IPS-18c (cell line): ENCODE data around the gene CTNNA3.

Experiments used
- H3K4me3 ChIP-seq: 2 replicates; pipeline ENCODE4 v1.7.0; 2013; ENCODE audit warnings: low read depth, mild to moderate bottlenecking, low read length, moderate library complexity; ENCODE audit not compliant: insufficient read depth
- H3K9me3 ChIP-seq: one replicate; pipeline ENCODE4 v1.6.1; 2013; ENCODE audit warnings: mild to moderate bottlenecking, low read length, moderate library complexity; ENCODE audit not compliant: control insufficient read depth, insufficient read depth

CTNNA3 gene

GRCh38 chr10:66882271-66882670, 813.7 kb downstream of the CTNNA3 start:
- Histone ChIP-seq H3K4me3 (no peak overlapping the region), H3K9me3 (no peaks in the 10 kb centered on the region)

- no peak overlapping the region for H3K4me3 ChIP-seq
- no peaks in the 10 kb centered on the region for H3K9me3 ChIP-seq
Measured at GRCh38 chr10:66881814-66882213, 814.2 kb downstream of the CTNNA3 start.

DNA sequence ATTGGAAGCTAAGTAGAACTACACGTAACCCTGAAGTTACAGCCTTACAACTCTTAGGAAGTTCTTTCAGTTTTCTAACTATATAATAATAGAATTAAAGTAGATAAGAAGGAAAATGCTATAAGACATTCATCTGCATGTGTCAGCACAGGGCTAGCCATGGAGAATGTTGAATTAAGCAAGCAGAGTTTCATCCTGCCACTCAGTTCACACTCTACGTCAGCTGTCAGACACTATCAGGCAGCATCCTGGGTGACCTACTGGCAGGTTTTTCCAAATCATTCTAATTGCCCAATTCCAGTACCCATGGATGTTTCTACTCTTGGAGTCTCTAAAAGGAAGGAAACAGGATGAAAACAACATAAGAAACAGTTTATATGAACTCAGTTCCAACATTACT, 815.2 kb downstream of the CTNNA3 start:
- no peaks in the 10 kb centered on the region for H3K9me3 ChIP-seq
- H3K4me3 ChIP-seq, result no peak overlapping the region

- no peak overlapping the region for H3K4me3 ChIP-seq
Measured at GRCh38 chr10:66880292-66880691, 815.7 kb downstream of the CTNNA3 start.

DNA sequence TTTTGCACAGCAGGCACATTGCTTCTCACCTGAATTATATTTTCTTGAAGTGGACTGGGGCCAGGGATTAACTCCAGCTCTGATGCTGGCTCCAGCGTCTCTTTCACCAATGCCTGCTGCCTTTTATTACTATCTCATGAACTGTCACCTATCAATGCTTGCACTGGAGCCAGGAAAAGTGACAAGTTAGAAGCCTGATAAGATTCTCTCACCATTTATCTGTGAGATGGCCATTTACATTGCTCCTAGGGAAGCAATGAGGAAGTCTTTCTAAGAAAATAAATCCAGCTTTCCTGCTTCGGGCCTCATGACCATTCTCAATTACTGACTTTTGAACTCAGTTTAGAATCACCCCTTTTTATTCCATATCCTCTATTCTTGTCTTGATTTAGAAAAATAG, 818.6 kb downstream of the CTNNA3 start:
- Histone ChIP-seq H3K9me3 (no peaks in the 10 kb centered on the region), H3K4me3 (no peak overlapping the region)

More at GRCh38 chr10:66880292-66880691, 815.7 kb downstream of the CTNNA3 start:
- no peaks in the 10 kb centered on the region for H3K9me3 ChIP-seq

- Histone ChIP-seq H3K9me3 (no peaks in the 10 kb centered on the region), H3K4me3 (no peak overlapping the region)
Measured at GRCh38 chr10:66869635-66870034, 826.4 kb downstream of the CTNNA3 start.

DNA sequence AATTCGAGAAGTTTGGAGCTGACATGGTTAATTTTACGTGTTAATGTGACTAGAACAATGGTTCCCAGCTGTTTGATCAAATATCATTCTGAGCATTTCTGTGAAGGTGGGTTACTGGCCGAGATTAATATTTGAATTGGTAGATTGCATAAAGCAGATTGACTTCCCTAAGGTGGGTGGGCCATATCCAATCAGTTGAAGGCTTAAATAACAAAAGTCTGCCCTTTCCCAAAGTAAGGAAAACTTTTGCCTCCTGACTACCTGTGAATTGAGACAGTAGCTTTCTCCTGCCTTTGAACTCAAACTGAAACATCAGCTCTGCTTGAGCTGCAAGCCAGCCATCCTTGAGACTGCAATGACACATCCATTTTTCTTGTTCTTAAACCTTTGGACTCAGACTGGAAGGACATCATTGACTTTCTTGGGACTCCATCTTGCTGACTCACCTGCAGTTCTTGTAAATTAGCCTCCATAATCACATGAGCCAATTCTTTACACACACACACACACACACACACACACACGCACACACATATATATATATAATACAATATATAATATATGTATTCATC, 833.2 kb downstream of the CTNNA3 start:
- H3K9me3 ChIP-seq, result no peaks in the 10 kb centered on the region
- no peak overlapping the region for H3K4me3 ChIP-seq

DNA sequence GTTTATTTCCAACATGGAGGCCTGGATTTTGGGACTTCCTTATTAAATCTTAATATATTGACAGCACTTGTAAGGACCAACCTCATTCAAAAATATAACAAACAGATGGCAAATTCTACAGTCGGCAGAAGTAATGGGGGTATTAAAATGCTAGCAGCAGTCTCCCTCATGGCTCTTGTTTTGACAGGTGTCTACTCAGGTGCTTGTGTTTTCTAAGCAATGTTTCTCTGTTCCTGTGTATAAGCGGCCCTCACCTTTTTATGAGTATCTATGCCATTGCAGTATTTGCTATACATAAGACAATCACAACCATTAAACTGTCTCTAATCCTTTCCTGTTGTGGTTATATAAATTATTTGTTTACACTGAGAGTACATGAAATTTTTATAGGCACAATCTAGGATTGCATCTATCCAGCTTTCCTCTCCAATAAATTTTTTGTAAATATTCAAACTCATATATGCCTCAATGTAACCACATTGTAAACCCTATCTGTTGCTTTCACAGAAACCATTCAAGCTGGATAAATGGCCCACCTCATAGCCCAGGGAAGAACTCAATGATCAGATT, 835.5 kb downstream of the CTNNA3 start:
- no peaks in the 10 kb centered on the region for H3K9me3 ChIP-seq

GRCh38 chr10:66852811-66853210, 843.2 kb downstream of the CTNNA3 start:
- Histone ChIP-seq H3K9me3 (no peaks in the 10 kb centered on the region), H3K4me3 (no peak overlapping the region)

More for the DNA sequence above, 835.5 kb downstream of the CTNNA3 start:
- H3K4me3 ChIP-seq, result no peak overlapping the region

GRCh38 chr10:66848856-66849255, 847.1 kb downstream of the CTNNA3 start:
- Histone ChIP-seq H3K9me3 (no peaks in the 10 kb centered on the region), H3K4me3 (no peak overlapping the region)

DNA sequence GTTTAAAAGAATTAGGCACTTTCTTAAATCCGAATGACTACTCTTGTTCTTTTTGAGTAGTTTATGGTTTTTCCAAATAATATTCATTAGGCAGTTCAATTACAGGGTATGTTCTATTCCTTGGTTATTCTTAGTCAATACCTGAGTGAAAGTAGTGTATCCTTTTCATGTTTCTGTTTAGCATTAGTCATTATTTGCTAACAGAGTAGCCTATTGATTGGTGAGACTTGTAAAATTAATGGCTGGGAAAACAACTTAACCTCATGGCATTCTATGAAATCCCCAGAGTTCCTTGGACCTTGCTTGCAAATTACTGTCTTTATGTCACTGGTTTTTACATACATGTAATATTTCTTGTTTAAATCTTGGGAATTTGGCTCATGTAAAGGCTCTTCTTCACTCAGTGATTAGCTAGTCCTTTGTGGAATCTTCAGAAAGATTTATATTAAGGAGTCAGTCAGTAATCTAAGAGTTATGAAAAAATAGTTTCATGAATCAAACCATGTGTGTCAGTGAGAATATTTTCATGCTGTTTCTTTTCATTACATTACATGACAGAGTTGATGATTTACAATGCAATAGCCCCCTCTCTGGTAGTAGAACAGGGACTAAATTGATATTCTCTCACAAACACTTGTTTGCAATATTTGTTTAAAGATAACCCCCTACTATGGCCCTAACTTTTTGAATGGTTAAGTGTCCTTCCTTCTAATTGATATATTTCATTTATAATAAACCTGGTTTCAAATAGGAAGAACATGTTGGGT, 851.6 kb downstream of the CTNNA3 start:
- no peaks in the 10 kb centered on the region for H3K9me3 ChIP-seq
- no peak overlapping the region for H3K4me3 ChIP-seq

- no peaks in the 10 kb centered on the region for H3K9me3 ChIP-seq
- H3K4me3 ChIP-seq, result no peak overlapping the region
Measured at GRCh38 chr10:66843396-66843795, 852.6 kb downstream of the CTNNA3 start.

DNA sequence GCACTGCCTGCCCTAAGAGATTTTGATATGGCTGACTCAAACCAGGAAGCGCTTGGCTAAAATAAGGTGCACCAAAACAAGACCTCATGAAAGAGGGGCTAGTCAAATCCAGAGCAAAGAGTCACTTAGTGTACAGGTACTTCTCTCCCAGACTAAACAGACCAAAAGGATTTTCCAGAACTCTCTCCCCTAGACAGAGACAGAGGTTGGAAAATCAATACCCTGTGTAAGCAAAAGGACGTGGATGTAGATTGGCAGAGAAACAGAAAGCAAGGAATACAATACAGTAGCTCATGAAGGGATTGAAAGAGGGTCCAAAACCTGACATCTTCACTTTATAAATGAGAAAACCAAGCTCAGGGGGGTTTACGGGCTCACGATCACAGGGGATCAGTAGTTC, 853.1 kb downstream of the CTNNA3 start:
- no peak overlapping the region for H3K4me3 ChIP-seq
- no peaks in the 10 kb centered on the region for H3K9me3 ChIP-seq

DNA sequence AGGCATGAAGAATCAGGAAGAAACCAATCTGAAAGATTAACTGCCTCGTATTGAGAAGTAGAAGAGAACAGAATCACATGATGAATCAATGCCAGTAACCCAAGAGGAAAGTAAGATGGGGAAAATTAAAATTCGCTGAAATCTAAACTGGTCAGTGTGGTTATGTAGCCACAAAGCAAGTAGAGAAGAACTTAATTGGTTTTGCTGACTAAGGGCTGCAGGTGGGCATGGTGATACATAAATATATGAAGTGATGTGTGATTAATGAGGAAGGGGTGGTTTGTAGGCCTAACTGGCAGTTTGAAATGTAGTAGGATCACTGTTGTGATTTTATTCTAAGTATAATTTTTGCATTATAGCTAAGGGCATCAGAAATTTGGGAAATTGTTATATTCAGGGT, 853.6 kb downstream of the CTNNA3 start:
- no peak overlapping the region for H3K4me3 ChIP-seq

GRCh38 chr10:66838656-66839055, 857.3 kb downstream of the CTNNA3 start:
- no peak overlapping the region for H3K4me3 ChIP-seq
- H3K9me3 ChIP-seq, result no peaks in the 10 kb centered on the region

More for the DNA sequence above, 853.6 kb downstream of the CTNNA3 start:
- H3K9me3 ChIP-seq, result no peaks in the 10 kb centered on the region

GRCh38 chr10:66837990-66838389, 858.0 kb downstream of the CTNNA3 start:
- H3K4me3 ChIP-seq, result no peak overlapping the region
- no peaks in the 10 kb centered on the region for H3K9me3 ChIP-seq

GRCh38 chr10:66837335-66837734, 858.7 kb downstream of the CTNNA3 start:
- no peak overlapping the region for H3K4me3 ChIP-seq
- no peaks in the 10 kb centered on the region for H3K9me3 ChIP-seq

DNA sequence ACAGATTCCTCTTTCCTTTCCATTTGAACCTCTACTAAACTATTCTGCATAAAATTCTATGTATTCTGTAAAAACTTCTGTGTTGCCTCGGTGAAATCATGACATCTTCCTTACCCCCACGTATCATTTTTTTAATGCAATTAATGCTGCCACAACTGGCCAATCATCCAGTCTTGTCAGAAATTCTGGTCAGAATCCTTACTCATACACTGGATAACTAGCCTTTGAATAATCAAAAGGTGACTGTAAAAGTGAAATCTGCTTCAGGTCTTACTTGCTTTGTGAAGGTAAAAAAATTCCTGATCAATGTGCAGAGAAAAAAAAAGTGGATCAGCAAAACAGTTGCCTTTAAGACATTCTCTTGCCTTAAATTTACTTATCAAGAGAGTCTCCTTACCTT, 859.2 kb downstream of the CTNNA3 start:
- Histone ChIP-seq H3K9me3 (no peaks in the 10 kb centered on the region), H3K4me3 (no peak overlapping the region)
